Effector memory CD4-positive, alpha-beta T cell (primary cell): ENCODE measurements around the gene TPD52L1.

Source experiments
- DNase-seq, 3 donors: peaks; one replicate each; pipeline ENCODE4 v3.0.0-alpha.2; 2020
- H3K27ac ChIP-seq: 2 replicates; pipeline ENCODE4 v1.7.0; 2013; ENCODE audit warnings: mild to moderate bottlenecking, low read length, moderate library complexity; ENCODE audit not compliant: insufficient read depth, poor library complexity, severe bottlenecking
- H3K27me3 ChIP-seq: replicated peaks from 2 replicates; pipeline ENCODE4 v1.7.0; 2013; ENCODE audit warnings: mild to moderate bottlenecking, low read length; ENCODE audit not compliant: insufficient read depth, control insufficient read depth, poor library complexity, severe bottlenecking
- H3K36me3 ChIP-seq: 2 replicates; pipeline ENCODE4 v1.7.0; 2013; ENCODE audit warnings: mild to moderate bottlenecking, low read length, moderate library complexity; ENCODE audit not compliant: control insufficient read depth, insufficient read depth
- H3K4me1 ChIP-seq: 2 replicates; pipeline ENCODE4 v1.7.0; 2013; ENCODE audit warnings: low read length, mild to moderate bottlenecking; ENCODE audit not compliant: control insufficient read depth, insufficient read depth, poor library complexity, severe bottlenecking
- H3K4me3 ChIP-seq: 2 replicates; pipeline ENCODE4 v1.7.0; 2013; ENCODE audit warnings: low read length, low read depth, mild to moderate bottlenecking; ENCODE audit not compliant: insufficient read depth, poor library complexity, severe bottlenecking
- H3K9me3 ChIP-seq: 2 replicates; pipeline ENCODE4 v1.7.0; 2013; ENCODE audit warnings: mild to moderate bottlenecking, low read length, moderate library complexity; ENCODE audit not compliant: control insufficient read depth

Gene TPD52L1

DNA sequence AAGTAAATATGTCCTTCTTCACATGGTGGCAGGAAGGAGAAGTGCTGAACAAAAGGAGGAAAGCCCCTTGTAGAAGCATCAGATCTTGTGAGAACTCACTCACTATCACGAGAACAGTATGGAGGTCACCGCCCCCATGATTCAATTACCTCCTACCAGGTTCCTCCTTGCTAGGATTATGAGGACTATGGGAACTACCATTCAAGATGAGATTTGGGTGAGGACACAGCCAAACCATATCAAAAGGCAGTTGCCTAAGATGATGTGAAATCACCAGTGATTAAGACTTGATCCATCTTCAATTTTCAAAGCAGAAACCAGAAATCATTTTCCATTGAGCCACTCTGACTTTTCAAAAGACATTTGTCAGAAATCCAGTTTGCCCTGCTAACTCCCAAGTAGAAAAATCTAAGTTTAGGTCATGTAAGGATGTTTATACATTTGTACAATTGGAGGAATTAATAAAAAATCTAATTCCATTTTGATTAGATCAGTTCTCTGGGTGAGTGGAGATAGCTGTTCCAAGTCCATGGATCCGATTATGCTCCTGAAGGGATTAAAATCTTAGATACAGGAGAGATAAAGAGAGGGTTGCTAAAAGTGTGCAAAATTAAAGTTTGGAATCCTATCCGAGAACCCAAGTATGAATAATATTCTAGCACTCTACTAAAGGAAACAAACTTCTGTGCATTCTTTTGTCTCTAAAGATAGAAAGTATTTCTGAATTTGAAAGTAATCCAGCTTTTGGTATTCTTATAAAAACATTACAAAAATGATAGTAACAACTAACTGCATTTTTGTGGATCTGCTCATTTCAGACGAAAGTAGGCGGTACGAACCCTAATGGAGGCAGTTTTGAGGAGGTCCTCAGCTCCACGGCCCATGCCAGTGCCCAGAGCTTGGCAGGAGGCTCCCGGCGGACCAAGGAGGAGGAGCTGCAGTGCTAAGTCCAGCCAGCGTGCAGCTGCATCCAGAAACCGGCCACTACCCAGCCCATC, 108.7 kb downstream of the TPD52L1 start:
- no peak for DNase-seq
- H3K27ac ChIP-seq, result no peak overlapping the region
- H3K36me3 ChIP-seq, result no peaks in the 10 kb centered on the region
- H3K4me3 ChIP-seq, result no peak overlapping the region
- no peaks in the 10 kb centered on the region for H3K27me3 ChIP-seq
- no peaks in the 10 kb centered on the region for H3K4me1 ChIP-seq
- no peaks in the 10 kb centered on the region for H3K9me3 ChIP-seq

- H3K27ac ChIP-seq, result no peak overlapping the region
- no peak for DNase-seq
These were observed 110.9 kb downstream of the TPD52L1 start for GRCh38 chr6:125264476-125264875.

DNA sequence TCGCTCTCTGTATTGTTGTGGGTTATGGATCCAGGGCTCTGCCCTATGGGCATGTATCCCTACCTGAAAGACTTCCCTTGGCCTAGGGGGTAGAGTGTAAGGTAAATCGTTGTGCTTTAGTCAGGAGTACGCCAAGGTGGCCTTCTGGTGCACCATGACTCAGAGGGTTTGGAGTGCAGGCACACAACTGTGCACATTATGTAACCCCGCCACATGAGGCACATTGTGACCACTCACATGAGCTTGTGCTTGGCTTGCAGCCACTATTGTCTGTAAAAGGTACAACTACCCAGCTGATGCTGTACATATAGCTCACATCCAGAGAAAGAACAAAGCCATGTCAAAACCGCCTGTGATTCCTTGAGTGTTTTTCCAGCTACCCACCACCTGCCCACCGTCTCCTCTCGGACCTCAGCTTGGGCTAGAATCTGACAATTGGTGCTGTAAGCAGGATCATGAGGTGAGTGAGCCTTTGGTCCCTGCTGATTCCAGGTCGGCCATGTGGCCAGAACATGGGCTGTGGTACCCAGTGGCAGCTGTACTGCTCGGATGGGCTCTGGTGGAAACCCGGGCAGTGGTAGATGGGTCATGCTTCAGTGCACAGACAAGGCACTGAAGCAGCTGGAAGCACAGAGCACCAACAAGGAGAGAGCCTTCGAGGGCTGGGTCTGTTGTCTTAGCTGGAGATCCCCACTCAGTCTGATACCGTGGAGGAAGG, 114.4 kb downstream of the TPD52L1 start:
- Histone ChIP-seq H3K4me3 (no peak overlapping the region), H3K9me3 (no peaks in the 10 kb centered on the region), H3K27me3 (no peaks in the 10 kb centered on the region), H3K36me3 (peaks cover 3% of the 10 kb centered on the region), H3K27ac (no peak overlapping the region), H3K4me1 (no peaks in the 10 kb centered on the region)
- DNase-seq, result no peak

More at GRCh38 chr6:125264476-125264875, 110.9 kb downstream of the TPD52L1 start:
- no peaks in the 10 kb centered on the region for H3K36me3 ChIP-seq
- no peak overlapping the region for H3K4me3 ChIP-seq
- no peaks in the 10 kb centered on the region for H3K9me3 ChIP-seq
- no peaks in the 10 kb centered on the region for H3K4me1 ChIP-seq
- no peaks in the 10 kb centered on the region for H3K27me3 ChIP-seq

DNA sequence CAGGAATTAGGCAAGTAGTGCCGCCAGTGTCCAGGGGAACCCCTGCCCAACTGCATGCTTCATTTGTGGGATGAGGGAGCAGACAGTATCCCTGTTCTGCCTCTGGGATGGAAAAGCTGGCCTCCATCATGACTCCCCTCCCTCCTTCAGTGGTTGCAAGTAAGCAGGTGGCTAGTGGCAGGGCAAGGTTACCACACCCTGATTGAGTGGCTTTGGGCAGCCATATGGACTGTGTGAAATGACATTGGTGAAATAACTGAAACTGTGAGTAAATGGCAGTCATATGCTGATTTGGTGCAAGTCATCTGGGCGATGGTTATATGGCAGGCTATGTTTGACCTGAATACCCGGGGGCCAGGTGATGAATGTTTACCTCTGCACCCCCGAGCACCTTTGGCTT, 115.2 kb downstream of the TPD52L1 start:
- no peaks in the 10 kb centered on the region for H3K27me3 ChIP-seq
- no peaks in the 10 kb centered on the region for H3K4me1 ChIP-seq
- peaks cover 3% of the 10 kb centered on the region for H3K36me3 ChIP-seq
- H3K9me3 ChIP-seq, result no peaks in the 10 kb centered on the region
- H3K4me3 ChIP-seq, result no peak overlapping the region
- DNase-seq, result no peak
- no peak overlapping the region for H3K27ac ChIP-seq

- no peak overlapping the region for H3K27ac ChIP-seq
- no peak overlapping the region for H3K4me3 ChIP-seq
- H3K9me3 ChIP-seq, result no peaks in the 10 kb centered on the region
- H3K36me3 ChIP-seq, result peaks cover 3% of the 10 kb centered on the region
- no peaks in the 10 kb centered on the region for H3K27me3 ChIP-seq
- DNase-seq, result no peak
- no peaks in the 10 kb centered on the region for H3K4me1 ChIP-seq
These were observed 115.9 kb downstream of the TPD52L1 start for GRCh38 chr6:125269328-125269985.

GRCh38 chr6:125270380-125270779, 116.8 kb downstream of the TPD52L1 start:
- no peaks in the 10 kb centered on the region for H3K9me3 ChIP-seq
- no peaks in the 10 kb centered on the region for H3K4me1 ChIP-seq
- no peak overlapping the region for H3K27ac ChIP-seq
- H3K4me3 ChIP-seq, result no peak overlapping the region
- no peak for DNase-seq
- H3K36me3 ChIP-seq, result peaks cover 9% of the 10 kb centered on the region
- no peaks in the 10 kb centered on the region for H3K27me3 ChIP-seq

DNA sequence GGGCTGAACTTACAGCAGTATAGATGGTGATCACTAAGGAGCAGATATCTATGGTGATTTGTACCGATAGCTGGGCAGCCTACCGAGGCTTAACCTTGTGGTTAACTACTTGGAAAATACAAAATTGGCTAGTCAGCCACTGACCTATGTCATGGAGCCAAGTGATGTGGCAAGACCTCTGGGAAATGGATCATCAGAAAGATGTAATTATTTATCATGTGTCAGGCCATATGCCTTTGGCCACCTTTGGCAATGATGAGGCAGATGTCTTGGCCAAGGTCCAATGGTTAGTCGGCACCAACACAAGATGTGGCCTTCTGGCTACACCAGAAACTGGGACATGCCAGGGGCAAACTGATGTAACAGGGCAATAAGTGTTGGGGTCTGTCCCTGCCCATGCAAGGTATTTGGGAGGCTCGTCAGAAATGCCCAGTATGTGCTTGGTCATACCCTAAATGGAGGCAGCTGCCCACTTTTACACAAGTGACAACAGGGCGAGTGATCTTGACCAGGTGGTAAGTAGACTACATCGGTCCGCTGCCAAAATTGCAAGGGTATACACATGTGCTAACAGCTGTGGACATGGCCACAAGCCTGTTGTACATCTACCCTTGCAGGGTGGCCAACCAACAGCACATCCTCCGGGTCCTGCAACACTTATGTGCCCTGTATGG, 118.0 kb downstream of the TPD52L1 start:
- Histone ChIP-seq H3K27ac (no peak overlapping the region), H3K4me1 (no peaks in the 10 kb centered on the region), H3K36me3 (peaks cover 14% of the 10 kb centered on the region), H3K4me3 (no peak overlapping the region), H3K9me3 (no peaks in the 10 kb centered on the region), H3K27me3 (no peaks in the 10 kb centered on the region)
- no peak for DNase-seq

- Histone ChIP-seq H3K27me3 (no peaks in the 10 kb centered on the region), H3K36me3 (peaks cover 21% of the 10 kb centered on the region), H3K4me3 (no peak overlapping the region), H3K9me3 (no peaks in the 10 kb centered on the region), H3K4me1 (no peaks in the 10 kb centered on the region), H3K27ac (no peak overlapping the region)
- DNase-seq, result no peak
These were observed 119.7 kb downstream of the TPD52L1 start for GRCh38 chr6:125273251-125273650.

- H3K4me3 ChIP-seq, result no peak overlapping the region
- H3K4me1 ChIP-seq, result no peaks in the 10 kb centered on the region
- no peak overlapping the region for H3K27ac ChIP-seq
- H3K36me3 ChIP-seq, result peaks cover 21% of the 10 kb centered on the region
- H3K9me3 ChIP-seq, result no peaks in the 10 kb centered on the region
- no peak for DNase-seq
- no peaks in the 10 kb centered on the region for H3K27me3 ChIP-seq
These were observed 120.4 kb downstream of the TPD52L1 start for GRCh38 chr6:125273965-125274364.
